Endothelial cell of umbilical vein (primary cell): ENCODE measurements around the gene GRK6.

ENCODE experiments used
- CTCF ChIP-seq, 2 donors: IDR thresholded peaks; 1 replicate in 1 of 2; 2 replicates in 1 of 2; pipeline ENCODE4 v1.5.1; 2011; ENCODE audit warnings: low read length in 2 of 2, mild to moderate bottlenecking in 2 of 2, moderate library complexity in 2 of 2, control low read depth in 1 of 2, inconsistent platforms in 1 of 2, low read depth in 1 of 2; ENCODE audit not compliant: insufficient read depth in 1 of 2; ENCODE audit errors: extremely low read depth in 1 of 2
- EZH2 ChIP-seq: IDR thresholded peaks from 2 replicates; pipeline ENCODE4 v1.6.1; 2012; ENCODE audit warnings: borderline replicate concordance, low read depth, mild to moderate bottlenecking, moderate library complexity, low read length, inconsistent platforms; ENCODE audit not compliant: severe bottlenecking
- FOS ChIP-seq: IDR thresholded peaks from 2 replicates; pipeline ENCODE4 v1.6.1; 2011; ENCODE audit warnings: mild to moderate bottlenecking, low read length, moderate library complexity, borderline replicate concordance; ENCODE audit not compliant: insufficient read depth
- MAX ChIP-seq: IDR thresholded peaks from 2 replicates; pipeline ENCODE4 v1.6.1; 2011; ENCODE audit not compliant: insufficient read depth, insufficient read length
- MYC ChIP-seq: IDR thresholded peaks from one replicate; pipeline ENCODE4 v1.6.1; 2011; ENCODE audit warnings: mild to moderate bottlenecking, low read depth, low read length
- POLR2A ChIP-seq: IDR thresholded peaks from 2 replicates; pipeline ENCODE4 v1.6.1; 2012; ENCODE audit warnings: low read depth, mild to moderate bottlenecking, control low read depth, low read length
- POLR2AphosphoS5 ChIP-seq: IDR thresholded peaks from 2 replicates; pipeline ENCODE4 v1.6.1; 2012; ENCODE audit warnings: low read depth, mild to moderate bottlenecking, control low read depth, low read length, moderate library complexity; ENCODE audit not compliant: insufficient read depth

- TF ChIP-seq CTCF (IDR thresholded peaks at IDR 0.05; ENCODE audit: extremely low read depth in 1 of 2, insufficient read depth in 1 of 2, low read depth in 1 of 2, low read length in 2 of 2) (no peak), POLR2AphosphoS5 (no peak), POLR2A (no peak), EZH2 (no peak), MAX (no peak), MYC (no peak), FOS (no peak)
These were observed 15.9 kb upstream of the GRK6 start for GRCh38 chr5:177410575-177410974.
